GM19099 (cell line): ENCODE data around the gene RYR3.

Experiments
- POLR2A ChIP-seq: IDR thresholded peaks from 3 replicates; pipeline ENCODE4 v1.6.1; 2011; ENCODE audit warnings: low read depth; ENCODE audit not compliant: insufficient read length; ENCODE audit errors: extremely low read depth

Gene RYR3

GRCh38 chr15:33539825-33540573 is 229.2 kb downstream of the RYR3 start:
- no peak for TF ChIP-seq POLR2A

GRCh38 chr15:33543957-33544356 is 233.2 kb downstream of the RYR3 start:
- TF ChIP-seq POLR2A: no peak

DNA sequence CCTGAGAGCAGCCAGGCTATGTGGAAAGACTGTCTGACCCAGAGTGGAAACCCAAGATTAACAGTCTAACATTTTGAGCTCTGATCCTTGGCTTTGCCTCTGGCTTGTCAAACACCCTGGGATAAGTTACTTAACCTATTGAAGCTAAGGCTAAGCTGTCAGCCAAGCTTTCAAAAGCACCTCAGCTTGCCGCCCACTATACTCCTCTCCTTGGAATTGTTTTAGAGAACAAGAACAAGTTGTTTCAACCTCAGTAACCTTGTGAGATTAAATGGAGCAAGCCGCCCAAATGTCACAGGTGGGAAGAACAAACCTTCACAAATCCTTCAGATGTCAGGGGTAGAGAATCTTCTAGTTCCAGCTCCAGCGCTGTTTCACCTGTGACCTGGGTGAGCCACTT is 235.1 kb downstream of the RYR3 start:
- no peak for TF ChIP-seq POLR2A

DNA sequence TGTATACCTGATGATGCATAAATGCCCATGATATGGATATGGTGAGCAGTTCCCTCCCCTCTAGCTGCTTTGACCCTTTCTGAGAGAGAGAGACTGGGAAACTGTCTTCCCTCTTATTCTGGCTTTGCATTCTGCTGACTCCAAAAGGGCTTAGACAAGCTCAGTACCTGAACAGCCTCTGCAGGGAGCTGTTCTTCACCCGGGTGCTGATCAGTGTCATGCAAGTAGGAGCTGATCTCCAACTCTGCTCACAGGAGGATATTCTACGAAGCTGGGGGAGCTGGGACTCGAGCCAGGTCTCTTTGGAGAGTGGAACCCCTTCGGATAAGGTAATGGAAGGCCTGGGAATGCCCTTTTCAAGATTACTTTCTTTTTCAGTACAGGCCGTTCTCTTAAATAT is 237.1 kb downstream of the RYR3 start:
- TF ChIP-seq POLR2A: no peak

DNA sequence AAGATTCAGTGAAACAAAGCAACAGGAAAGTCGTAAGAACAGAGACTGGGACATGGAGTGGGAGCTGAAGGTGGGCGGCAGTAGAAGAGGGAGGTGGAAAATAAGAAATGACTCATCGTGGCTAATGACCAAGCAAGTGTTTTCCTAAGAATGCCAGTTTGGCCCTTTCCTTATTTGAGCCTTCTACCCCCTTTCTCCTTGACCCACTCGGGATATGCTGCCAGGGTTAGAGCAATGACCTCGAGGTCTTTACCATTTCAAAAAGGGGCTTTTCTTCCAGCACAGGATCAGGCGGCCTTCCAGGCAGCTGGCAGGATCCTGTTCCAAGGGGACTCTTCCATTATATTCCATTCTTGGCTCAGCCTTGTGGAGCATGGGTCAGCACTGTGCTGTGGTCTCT is 241.1 kb downstream of the RYR3 start:
- TF ChIP-seq POLR2A: no peak

DNA sequence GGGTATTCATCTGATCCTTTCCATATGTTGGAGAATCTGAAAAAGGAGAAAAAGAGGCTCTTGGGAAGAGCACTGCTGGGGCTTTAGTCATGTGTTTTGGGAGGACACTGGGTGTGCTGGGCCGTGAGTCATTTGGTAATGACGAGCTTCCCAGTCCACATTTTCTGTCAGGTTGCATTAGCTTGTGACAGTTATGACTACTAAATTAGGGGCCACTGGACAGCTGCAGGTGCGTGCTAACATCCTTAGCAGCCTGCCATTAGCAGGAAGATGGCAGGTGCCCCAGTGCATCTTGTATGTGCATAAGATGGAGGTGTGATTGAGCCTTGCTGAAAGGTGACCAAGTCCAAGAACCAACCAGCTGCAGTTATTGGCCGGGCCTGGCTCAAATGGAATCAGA is 242.4 kb downstream of the RYR3 start:
- no peak for TF ChIP-seq POLR2A

- TF ChIP-seq POLR2A: no peak
Observed at GRCh38 chr15:33559207-33559890, 248.6 kb downstream of the RYR3 start.

DNA sequence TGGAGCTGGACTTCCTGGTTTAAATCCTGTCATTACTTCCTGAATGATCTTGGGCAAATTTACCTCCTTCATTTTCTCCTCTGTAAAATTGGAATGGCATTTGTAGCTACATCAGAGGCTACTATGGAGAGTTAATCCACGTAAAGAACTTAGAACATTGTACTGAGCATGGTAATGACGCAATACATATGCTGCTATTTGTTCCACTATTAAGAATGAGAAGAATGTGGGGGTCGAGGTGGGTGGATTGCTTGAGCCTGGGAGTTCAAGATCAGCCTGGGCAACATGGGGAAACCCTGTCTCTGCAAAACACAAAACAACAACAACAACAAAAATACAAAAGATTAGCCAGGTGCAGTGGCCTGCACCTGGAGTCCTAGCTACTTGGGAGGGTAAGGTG is 250.6 kb downstream of the RYR3 start:
- TF ChIP-seq POLR2A: no peak

GRCh38 chr15:33561967-33562366 is 251.2 kb downstream of the RYR3 start:
- no peak for TF ChIP-seq POLR2A

DNA sequence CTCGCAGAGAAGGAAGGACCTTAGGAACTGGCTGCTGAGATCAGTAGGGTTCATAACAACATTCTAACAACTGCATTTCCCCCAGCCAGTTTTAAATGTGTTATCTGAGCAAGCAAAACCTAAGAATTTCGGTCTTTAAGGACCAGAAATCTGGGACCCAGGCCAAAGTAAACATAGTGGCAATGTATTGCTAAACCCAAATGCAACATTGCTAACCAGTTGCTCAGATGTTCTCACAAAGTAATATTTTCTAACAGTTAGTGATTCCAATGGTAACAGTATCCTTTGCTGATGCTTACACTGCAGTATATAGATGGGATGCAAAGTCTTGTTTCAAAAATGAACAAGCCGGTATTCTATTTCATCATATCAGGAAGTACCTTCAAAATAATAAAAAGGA is 254.3 kb downstream of the RYR3 start:
- no peak for TF ChIP-seq POLR2A

DNA sequence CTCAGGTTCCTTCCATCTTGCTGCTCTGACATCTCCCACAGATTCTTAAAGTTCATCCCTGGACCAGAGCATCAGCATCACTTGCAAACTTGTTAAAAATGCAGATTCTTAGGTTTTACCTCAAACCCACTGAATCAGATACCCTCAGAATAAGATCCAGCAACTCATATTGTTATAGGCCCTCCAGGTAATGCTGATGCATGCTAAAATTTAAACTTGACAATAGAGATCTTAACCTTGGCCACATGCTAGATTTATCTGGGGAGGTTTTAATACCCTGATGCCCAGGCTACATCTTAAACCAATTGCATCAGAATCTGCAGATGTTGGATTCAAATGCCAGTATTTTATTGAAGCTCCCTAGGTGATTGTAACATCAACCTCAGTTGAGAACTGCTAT is 256.9 kb downstream of the RYR3 start:
- TF ChIP-seq POLR2A: no peak

DNA sequence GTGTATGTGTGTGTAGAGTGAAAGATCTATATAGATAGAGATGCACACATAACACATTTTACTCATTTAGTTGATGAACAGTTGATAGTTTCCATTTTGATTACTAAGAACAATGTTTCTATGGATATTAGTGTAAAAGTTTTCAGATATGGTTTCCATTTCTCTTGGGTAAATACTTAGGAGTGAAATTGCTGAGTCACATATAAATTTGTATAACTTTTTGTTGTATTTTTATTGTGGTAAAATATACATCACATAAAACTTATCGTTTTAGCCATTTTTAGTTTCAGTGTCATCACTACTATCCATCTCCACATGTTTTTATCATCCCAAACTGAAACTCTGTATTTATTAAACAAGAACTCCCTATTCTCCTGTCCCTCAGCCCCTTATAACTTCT is 258.3 kb downstream of the RYR3 start:
- TF ChIP-seq POLR2A: no peak

DNA sequence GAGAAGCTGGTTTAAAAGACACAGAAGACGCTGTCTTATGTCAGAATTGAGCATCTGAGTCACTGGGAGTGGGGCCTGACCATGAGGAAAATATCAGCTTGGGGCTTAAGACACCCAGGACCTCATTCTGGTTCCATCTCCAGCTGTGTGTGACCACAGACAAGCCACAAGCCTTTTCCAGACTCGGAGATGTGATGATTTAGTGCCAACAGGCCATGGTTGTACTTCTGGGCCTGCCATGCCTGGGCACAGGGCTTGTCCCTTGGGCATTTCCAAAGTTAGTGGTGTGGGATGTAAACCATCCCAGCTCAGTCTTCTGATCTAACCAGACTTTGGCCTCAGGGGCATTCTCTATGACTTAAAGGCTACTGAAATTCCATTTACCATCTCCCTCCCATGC is 269.8 kb downstream of the RYR3 start:
- no peak for TF ChIP-seq POLR2A

DNA sequence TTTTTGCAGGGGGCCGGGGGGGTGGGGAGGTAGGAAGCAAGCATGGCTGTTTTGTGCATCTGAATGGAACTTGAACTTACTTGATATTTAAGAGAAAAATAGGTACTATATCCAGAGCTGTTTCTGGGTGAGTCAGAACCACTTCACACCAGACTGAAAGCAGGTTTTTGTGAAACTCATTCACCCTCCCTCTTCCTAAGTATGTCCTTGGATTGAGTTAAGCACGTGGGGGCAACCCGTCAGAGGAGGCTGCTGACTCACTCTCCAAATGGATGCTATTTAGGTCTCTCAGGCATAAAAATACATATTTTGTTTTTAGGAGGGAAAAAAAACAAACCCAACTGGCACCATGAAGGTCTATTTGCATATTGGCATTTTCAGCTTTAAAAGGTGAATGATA is 270.3 kb downstream of the RYR3 start:
- no peak for TF ChIP-seq POLR2A

DNA sequence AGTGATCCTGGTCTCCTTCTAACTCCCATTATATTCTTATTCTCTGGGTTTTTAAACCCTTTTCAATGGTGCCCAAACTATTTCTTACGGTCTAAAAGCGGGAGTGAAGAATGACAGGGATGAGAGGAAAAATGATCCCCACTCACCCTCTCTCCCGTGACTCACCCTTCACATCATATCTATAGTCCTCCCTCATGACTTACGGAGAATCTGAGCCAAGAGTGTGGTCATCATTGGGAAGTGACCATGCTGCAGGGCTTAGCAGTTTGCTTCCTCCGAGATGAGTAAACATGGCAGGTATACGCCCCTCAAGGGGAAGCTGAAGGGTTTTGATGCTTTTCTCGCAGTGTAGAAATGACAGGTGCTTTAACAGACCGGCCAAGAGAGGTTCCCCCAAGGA is 274.0 kb downstream of the RYR3 start:
- TF ChIP-seq POLR2A: no peak

GRCh38 chr15:33586786-33587697 is 276.3 kb downstream of the RYR3 start:
- no peak for TF ChIP-seq POLR2A

DNA sequence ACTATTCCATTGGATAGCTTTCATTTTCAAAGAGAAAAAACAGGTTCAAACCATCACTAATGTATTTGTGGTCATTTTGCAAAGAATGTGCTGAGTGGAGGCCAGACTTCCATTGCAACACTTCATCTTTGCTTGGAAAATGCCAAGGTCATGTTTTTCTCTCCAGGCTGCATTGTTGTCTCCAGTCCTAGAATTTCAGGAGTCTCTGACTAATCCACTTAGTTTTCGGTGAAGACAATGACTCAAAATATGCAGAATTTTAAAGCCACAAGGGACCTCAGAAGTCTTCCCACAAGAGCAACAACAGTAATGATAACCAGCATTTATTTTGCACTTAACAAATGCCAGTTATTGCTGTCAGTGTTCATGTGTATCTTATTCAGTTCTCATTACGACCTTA is 277.0 kb downstream of the RYR3 start:
- TF ChIP-seq POLR2A: no peak

- TF ChIP-seq POLR2A: no peak
Observed at GRCh38 chr15:33592864-33593263, 282.1 kb downstream of the RYR3 start.
